Calu3 (cell line): Measurements from ENCODE around the gene USP13. TPM values are rescaled to one million over a fixed set of nuclear protein-coding genes. Genes with fewer than 3 reads are reported as not detected.
A peak's percentile ranks its signal among the peaks of the same experiment; 100 is the strongest.
"Not testable (repeated sequence)": the region's sequence is repeated elsewhere in the genome, so short reads cannot be mapped to it uniquely, and the experiment has no call there.

Experiments used
- BruUV-seq: library from RNA; stranded (reverse); fragments of 400-500 nt; replicated peaks from 2 replicates; lab custom pipeline; 2021; lab: Mats Ljungman, UMichigan
- CTCF ChIA-PET: fragments of 300-600 bp; sonication (Branson Sonifier 250); formaldehyde crosslinking; loops from one replicate; lab custom pipeline; 2022; ENCODE audit warnings: antibody characterized with exemption; lab: Charles Lee
- DNase-seq: peaks from one replicate; pipeline ENCODE4 v3.0.0; 2022
- H3K27ac Mint-ChIP-seq: one replicate; pipeline ENCODE4 v1.8.0; 2022; ENCODE audit warnings: mixed read lengths; ENCODE audit not compliant: unreplicated experiment
- H3K27me3 Mint-ChIP-seq: one replicate; pipeline ENCODE4 v1.8.0; 2022; ENCODE audit warnings: mixed read lengths; ENCODE audit not compliant: unreplicated experiment
- H3K36me3 Mint-ChIP-seq: one replicate; pipeline ENCODE4 v1.8.0; 2022; ENCODE audit warnings: mild to moderate bottlenecking, moderate library complexity, mixed read lengths; ENCODE audit not compliant: insufficient read depth, unreplicated experiment
- H3K4me1 Mint-ChIP-seq: one replicate; pipeline ENCODE4 v1.8.0; 2022; ENCODE audit warnings: mild to moderate bottlenecking, low read depth, mixed read lengths; ENCODE audit not compliant: unreplicated experiment
- H3K4me3 Mint-ChIP-seq: one replicate; pipeline ENCODE4 v1.8.0; 2022; ENCODE audit warnings: mild to moderate bottlenecking, low read depth, moderate library complexity, mixed read lengths; ENCODE audit not compliant: unreplicated experiment
- H3K9me3 Mint-ChIP-seq: one replicate; pipeline ENCODE4 v1.8.0; 2022; ENCODE audit warnings: low read depth, mixed read lengths; ENCODE audit not compliant: unreplicated experiment
- CTCF ChIP-seq: fragments of 200-600 bp; IDR thresholded peaks from one replicate; pipeline ENCODE4 v1.8.0; 2022; ENCODE audit warnings: antibody characterized with exemption; ENCODE audit not compliant: unreplicated experiment
- intact Hi-C: fragments of 100-400 bp; cut with micrococcal nuclease; formaldehyde crosslinking; loops from one replicate; pipeline ENCODE4 v1.10.0; 2022; ENCODE audit not compliant: unreplicated experiment
- total RNA-seq: library from RNA; stranded (reverse); gene quantifications from 2 replicates; pipeline ENCODE4 v1.2.3, GENCODE V29; 2022

Gene USP13
- total RNA-seq, 1 experiment from 2014 or later = 29.8 TPM

- H3K4me1 Mint-ChIP-seq = peaks cover 36% of the 10 kb centered on the region
- TF ChIP-seq CTCF = no peak
- no peaks in the 10 kb centered on the region for H3K27me3 Mint-ChIP-seq
- BruUV-seq = no TSS peak
- H3K4me3 Mint-ChIP-seq = no peak overlapping the region
- no peaks in the 10 kb centered on the region for H3K36me3 Mint-ChIP-seq
- no peaks in the 10 kb centered on the region for H3K9me3 Mint-ChIP-seq
- CTCF ChIA-PET = interaction anchor here (0.6 kb wide), 1 partner anchor 16 kb away, joined by 3 read pairs; no protein-coding TSS in a partner anchor
- H3K27ac Mint-ChIP-seq = no peak overlapping the region
- DNase-seq = no peak
- intact Hi-C loops = no loop called here
Measured at GRCh38 chr3:179677884-179678283, 25.0 kb downstream of the USP13 start.

- no peaks in the 10 kb centered on the region for H3K36me3 Mint-ChIP-seq
- no peak for DNase-seq
- H3K27ac Mint-ChIP-seq = peak overlapping the region; percentile 17
- no TSS peak for BruUV-seq
- CTCF ChIA-PET = no interaction called here
- no peaks in the 10 kb centered on the region for H3K27me3 Mint-ChIP-seq
- TF ChIP-seq CTCF = no peak
- H3K9me3 Mint-ChIP-seq = no peaks in the 10 kb centered on the region
- peaks cover 27% of the 10 kb centered on the region for H3K4me1 Mint-ChIP-seq
- H3K4me3 Mint-ChIP-seq = no peak overlapping the region
- intact Hi-C loops = no loop called here
Measured at GRCh38 chr3:179681492-179682263, 28.8 kb downstream of the USP13 start.

- intact Hi-C loops = no loop called here
- CTCF ChIA-PET = no interaction called here
- Mint-ChIP-seq H3K4me3 (no peak overlapping the region), H3K9me3 (no peaks in the 10 kb centered on the region), H3K27me3 (no peaks in the 10 kb centered on the region), H3K27ac (no peak overlapping the region), H3K4me1 (peaks cover 27% of the 10 kb centered on the region), H3K36me3 (no peaks in the 10 kb centered on the region)
- no peak for DNase-seq
- no peak for TF ChIP-seq CTCF
- BruUV-seq = no TSS peak
Measured at GRCh38 chr3:179682426-179683080, 29.7 kb downstream of the USP13 start.

- H3K27me3 Mint-ChIP-seq, H3K4me3 Mint-ChIP-seq, intact Hi-C loops, CTCF ChIA-PET, DNase-seq, H3K36me3 Mint-ChIP-seq, H3K9me3 Mint-ChIP-seq, H3K27ac Mint-ChIP-seq, BruUV-seq: not testable (repeated sequence)
- H3K4me1 Mint-ChIP-seq = peaks cover 27% of the 10 kb centered on the region
Measured at GRCh38 chr3:179683286-179683685, 30.4 kb downstream of the USP13 start.
